SHP77 treated with DMSO at 0.1 percent for 48 hours (cell line): ENCODE measurements around the gene ATP6V0C.

ENCODE experiments used
- DNase-seq: peaks from one replicate; lab custom pipeline; 2025; lab: John Stamatoyannopoulos, UW

Gene ATP6V0C

GRCh38 chr16:2513405-2514332, at the start of gene ATP6V0C:
Gene ATP6V0C, plus strand, starts transcription at chr16:2513952. Its CDS starts 152 bp downstream, at chr16:2514104.
- DNase-seq: peak; percentile 68

- no peak for DNase-seq
Observed at GRCh38 chr16:2464333-2464732, 49.4 kb upstream of the ATP6V0C start.

GRCh38 chr16:2465653-2466415, 47.9 kb upstream of the ATP6V0C start:
- DNase-seq: no peak

GRCh38 chr16:2466667-2467527, 46.9 kb upstream of the ATP6V0C start:
- DNase-seq: no peak

GRCh38 chr16:2467528-2468232, 46.1 kb upstream of the ATP6V0C start:
- DNase-seq: peak; percentile 35

GRCh38 chr16:2468233-2468724, 45.5 kb upstream of the ATP6V0C start:
- DNase-seq: no peak

GRCh38 chr16:2468725-2469398, 44.9 kb upstream of the ATP6V0C start:
- no peak for DNase-seq

- DNase-seq: no peak
Observed at GRCh38 chr16:2469399-2470233, 44.1 kb upstream of the ATP6V0C start.

- no peak for DNase-seq
Observed at GRCh38 chr16:2470234-2470601, 43.5 kb upstream of the ATP6V0C start.

- no peak for DNase-seq
Observed at GRCh38 chr16:2470603-2471015, 43.1 kb upstream of the ATP6V0C start.

GRCh38 chr16:2471016-2471652, 42.6 kb upstream of the ATP6V0C start, which contains the start of gene NTN3:
Gene NTN3, plus strand, starts transcription at chr16:2471297. Its CDS starts 405 bp downstream, at chr16:2471702.
- no peak for DNase-seq

GRCh38 chr16:2471653-2472487, 41.9 kb upstream of the ATP6V0C start:
- no peak for DNase-seq

GRCh38 chr16:2472488-2472864, 41.3 kb upstream of the ATP6V0C start:
- DNase-seq: no peak

- no peak for DNase-seq
Observed at GRCh38 chr16:2472885-2473445, 40.8 kb upstream of the ATP6V0C start.

GRCh38 chr16:2473446-2473926, 40.3 kb upstream of the ATP6V0C start:
- no peak for DNase-seq

GRCh38 chr16:2473999-2474876, 39.5 kb upstream of the ATP6V0C start:
- DNase-seq: no peak
